Measurements from ENCODE around the gene INO80C.

DNA sequence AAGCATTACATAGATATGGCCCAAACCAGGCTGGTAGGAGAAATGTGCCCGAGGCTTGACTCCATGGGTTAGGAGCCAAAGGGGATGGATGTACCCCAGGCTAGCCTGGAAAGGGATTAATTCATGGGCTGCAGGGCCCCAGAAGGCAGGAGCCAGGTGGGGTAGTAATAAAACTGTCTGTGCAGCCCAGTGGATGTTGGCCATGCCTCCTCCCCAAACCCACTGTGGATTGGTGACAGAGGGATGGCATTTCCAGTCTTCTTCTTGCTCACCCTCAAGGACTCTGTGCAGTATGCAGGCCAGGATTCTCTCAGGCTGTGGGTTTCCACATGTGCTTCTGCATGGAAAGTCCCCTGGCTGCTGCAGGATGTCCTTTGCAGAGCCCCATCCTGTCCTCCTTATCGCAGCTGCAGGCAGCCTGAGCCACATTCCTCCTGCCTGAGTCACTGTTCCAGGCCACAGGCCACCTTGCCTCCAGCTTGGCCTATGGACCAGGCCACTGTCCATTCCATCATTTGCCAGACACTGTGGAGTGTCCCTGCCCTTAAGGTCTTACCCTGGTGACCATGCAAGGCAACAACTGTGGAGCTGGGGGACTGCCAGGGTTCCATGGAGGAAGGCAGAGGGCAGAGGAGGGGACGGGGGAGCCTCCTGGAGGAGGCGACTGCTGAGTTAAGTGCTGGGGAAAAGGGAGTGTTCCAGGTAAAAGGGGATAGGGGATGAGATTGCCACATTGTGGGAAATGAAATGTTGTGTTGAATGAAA is 38.9 kb downstream of the INO80C start:
- TF ChIP-seq, protein P1, sequence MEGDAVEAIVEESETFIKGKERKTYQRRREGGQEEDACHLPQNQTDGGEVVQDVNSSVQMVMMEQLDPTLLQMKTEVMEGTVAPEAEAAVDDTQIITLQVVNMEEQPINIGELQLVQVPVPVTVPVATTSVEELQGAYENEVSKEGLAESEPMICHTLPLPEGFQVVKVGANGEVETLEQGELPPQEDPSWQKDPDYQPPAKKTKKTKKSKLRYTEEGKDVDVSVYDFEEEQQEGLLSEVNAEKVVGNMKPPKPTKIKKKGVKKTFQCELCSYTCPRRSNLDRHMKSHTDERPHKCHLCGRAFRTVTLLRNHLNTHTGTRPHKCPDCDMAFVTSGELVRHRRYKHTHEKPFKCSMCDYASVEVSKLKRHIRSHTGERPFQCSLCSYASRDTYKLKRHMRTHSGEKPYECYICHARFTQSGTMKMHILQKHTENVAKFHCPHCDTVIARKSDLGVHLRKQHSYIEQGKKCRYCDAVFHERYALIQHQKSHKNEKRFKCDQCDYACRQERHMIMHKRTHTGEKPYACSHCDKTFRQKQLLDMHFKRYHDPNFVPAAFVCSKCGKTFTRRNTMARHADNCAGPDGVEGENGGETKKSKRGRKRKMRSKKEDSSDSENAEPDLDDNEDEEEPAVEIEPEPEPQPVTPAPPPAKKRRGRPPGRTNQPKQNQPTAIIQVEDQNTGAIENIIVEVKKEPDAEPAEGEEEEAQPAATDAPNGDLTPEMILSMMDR (IDR thresholded peaks at IDR 0.05) = peak in 1 of 6 experiments; percentile 18
- TF ChIP-seq POLR2A (IDR thresholded peaks at IDR 0.05) = no peak
